Midbrain (tissue), 1 donor: ENCODE measurements around the gene OSBPL10.
"Not testable (repeated sequence)": the region's sequence is repeated elsewhere in the genome, so short reads cannot be mapped to it uniquely, and the experiment has no call there.

ENCODE experiments used
- DNase-seq: peaks from one replicate; lab custom pipeline; 2025; lab: John Stamatoyannopoulos, UW

OSBPL10 gene

DNA sequence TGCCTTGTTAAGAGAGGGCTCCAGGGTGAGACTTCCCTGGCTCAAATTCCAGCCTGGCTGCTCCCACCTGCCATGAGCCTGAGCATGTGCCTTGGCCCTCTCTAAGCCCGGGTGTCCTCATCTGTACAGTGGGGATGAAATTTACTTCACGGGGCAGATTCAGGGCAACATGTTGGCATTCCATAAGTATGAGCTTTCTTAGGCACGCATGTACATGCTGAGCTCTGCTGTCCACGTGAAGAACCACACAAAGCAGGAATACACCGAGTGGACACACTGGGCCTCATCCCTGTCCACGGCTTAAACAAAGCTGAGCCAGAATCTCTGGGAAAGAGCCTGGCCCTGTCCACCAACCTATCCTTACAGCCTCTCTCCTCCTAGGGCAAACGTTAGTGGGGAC, 167.4 kb downstream of the OSBPL10 start:
- DNase-seq, result no peak

DNA sequence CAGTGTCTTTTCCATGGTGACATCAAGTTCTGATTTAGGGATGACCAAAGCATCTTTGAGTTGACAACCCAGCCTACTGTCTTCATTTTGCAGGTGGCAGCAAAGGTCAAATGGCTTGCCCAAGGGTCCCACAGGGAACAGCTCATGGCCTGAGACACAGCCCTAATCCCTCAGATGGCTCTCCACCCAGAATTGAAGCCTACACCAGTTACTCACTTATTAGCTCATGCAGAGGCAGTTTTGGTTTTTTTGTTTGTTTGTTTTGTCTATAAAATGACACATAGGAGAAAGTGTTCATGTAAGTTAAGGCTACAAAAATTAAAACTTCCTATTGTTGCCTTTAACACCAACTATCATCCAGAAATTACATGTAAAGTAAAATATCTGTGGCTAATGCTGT, 167.9 kb downstream of the OSBPL10 start:
- DNase-seq, result no peak

DNA sequence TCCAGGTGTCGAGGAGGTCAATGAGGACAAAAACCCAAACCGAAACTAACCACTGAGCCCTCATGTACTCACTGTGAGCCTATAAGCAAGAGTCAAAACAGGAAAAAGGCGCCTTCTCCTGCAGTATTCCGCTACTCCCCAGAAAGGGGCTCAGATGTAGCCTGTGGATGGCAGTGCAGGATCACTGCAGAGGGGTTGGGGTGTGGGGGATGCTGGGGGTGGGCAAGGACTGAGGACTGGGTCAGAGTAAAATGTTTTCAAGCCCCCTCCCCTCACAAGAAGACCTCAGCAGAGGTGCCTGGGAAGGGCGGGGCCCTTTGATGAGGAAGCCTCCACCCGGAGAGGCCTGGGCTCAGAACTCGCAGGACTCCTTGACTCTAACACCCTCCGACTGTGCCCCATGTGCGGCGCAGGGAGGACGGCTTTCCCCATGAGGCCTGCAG, 170.1 kb downstream of the OSBPL10 start:
- no peak for DNase-seq

DNA sequence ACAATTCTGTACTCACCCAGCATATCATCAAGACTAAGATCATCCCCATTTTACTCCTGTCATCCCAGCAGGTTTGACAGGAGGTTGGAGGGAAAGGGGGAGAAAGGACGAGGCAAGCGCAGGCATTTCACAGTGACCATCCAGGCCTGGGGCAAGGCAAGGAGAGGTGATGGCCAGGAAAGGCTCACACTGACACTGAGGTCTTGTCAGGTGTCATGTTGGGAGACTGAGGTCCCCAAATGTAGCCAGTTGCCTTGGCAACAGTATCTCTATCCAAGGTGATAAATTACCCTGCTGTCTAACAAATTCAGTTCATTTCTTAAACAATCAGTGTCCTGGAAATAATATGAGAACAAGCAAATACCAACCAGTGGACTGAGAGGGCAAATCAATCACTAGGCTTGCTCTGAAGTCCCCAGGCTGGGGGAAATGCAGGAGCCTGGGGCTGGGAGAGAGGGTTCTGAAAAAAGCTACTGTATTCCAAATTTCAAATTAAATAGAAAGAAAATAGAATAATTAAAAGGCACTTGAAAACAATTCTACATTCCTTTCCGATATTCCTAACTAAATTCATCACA, 172.8 kb downstream of the OSBPL10 start:
- DNase-seq, result no peak

DNA sequence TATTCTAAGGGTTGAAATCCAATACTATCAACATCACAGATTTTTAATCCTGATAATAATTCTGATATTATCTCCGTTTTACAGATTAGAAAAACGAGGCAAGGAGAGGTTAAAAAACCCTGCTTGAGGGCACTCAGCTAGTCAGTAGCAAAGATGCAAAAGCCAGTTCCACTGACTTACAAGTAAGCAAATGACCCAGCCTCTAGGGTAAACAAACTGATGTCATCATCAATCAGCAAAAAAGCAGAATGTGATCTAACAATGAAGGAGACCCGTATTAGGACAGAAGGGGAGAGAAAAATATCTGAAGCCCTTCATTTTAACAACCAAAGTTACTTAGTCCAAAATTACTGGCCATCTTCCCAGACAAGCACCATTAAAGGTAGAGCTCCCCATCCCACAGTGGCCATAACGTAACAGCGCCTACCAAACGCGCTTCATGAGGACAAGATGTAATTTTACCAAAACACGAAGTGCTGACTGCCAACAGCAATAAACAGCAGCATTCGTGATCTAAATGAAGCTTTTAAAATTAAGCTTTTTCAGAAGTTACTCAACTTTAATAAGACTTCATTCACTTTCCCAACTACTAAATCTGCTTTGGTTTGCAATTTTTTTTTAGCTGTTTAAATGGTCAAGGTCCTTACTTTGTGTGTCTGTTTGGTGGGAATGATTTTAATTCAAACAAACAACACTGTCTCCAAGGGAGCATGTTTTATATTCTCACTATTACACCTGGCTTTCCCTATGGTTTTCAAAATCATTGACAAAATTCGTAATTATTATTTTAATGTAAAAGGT, 176.6 kb downstream of the OSBPL10 start:
- DNase-seq, result no peak

DNA sequence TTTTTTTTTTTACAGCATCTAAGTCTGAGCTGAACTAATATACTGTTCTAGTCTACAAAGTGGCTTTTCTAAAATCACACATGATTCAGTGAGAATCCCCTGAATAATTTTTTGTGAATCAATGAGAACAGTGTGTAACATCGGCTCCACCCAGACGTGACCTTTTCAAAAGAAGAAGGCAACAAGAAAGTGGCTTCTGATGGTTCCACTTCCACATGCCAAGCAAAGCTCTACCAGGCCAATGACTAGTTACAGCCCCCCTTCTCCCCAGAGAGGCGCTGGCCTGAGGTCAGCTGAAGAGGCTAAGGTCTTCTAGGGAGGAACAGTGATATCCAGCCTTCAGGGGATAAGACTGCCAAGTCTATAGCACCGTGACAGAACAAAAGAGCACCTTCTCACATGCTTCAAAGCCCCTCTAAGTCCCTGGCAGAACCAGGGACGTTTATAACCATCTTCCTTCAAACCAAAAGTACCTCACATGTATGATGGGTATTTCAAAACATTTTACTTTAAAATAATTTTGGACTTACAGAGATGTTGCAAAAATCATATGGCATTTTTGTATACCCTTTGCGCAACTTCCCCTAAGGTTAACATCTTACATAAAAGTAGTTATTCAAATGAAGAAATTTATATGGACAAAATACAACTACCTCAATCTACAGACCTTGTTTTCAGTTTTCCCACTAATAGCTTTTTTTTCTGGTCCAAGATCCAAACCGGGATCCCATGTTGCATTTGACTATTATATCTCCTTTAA, 177.9 kb downstream of the OSBPL10 start:
- DNase-seq, result no peak

DNA sequence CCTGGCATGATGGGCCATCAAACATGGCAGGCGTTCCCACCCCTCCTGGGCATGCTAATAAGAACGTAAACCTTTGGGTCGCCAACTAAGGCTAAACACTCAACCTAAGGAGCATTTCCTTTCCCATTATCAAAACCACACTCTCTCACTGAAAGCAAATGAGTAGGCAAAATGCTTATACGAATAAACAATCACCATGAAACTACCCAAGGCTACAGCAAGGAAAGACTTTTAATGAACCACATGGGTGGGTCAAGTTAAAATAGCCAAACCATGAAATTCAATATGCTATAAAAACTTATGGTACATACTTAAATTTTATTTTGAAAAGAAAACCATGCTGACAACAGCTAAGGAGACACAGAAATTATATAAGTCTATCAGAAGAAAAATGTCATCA, 180.6 kb downstream of the OSBPL10 start:
- DNase-seq, result no peak

DNA sequence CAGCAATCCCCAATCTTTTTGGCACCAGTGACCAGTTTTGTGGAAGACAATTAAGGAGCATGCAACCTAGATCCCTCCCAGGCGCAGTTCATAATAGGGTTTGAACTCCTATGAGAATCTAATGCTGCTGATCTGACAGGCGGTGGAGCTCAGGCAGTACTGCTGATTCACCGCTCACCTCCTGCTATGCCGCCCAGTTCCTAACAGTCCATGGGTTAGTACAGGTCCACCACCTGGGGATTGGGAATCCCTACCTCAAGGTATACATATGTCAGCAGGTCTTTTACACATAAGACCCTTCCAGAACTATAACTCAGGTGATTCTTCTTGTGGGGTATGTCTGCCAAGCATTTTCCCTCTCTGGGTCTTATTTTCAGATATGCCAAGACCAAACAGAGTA, 182.2 kb downstream of the OSBPL10 start:
- no peak for DNase-seq

DNA sequence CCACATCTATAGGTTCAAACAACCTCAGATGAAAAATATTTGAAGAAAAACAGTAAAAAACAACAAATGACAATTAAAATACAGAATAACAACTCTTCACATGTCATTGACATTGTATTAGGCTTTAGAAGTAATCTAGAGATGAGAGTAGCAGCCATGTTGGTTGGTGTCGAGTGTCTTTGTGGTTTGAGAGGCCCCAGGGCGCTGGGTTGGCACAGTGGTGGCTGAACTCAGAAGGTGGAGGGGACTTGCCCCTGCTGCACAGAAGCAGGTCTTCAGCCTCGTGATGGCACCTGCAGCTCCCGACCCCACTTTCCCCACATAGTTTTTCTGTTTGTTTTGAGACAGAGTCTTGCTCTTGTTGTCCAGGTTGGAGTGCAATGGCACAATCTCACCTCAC, 187.2 kb downstream of the OSBPL10 start:
- DNase-seq, result no peak

DNA sequence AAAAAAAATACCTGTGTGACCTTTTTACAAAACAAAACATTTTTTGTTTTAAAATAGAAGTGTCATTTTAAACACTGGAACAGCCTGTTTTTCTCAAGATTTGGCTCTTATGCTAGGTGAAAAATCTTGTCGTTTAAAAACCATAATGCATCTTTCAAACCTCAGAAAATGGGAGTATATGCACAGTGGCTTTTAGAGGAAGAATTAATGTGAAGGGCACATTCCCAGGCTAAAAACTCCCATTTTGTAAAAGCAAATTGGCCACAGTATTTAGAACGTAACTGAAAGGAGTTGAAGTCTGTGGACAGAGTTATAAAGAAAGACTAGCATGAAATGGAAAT, 190.0 kb downstream of the OSBPL10 start:
- DNase-seq, result no peak

DNA sequence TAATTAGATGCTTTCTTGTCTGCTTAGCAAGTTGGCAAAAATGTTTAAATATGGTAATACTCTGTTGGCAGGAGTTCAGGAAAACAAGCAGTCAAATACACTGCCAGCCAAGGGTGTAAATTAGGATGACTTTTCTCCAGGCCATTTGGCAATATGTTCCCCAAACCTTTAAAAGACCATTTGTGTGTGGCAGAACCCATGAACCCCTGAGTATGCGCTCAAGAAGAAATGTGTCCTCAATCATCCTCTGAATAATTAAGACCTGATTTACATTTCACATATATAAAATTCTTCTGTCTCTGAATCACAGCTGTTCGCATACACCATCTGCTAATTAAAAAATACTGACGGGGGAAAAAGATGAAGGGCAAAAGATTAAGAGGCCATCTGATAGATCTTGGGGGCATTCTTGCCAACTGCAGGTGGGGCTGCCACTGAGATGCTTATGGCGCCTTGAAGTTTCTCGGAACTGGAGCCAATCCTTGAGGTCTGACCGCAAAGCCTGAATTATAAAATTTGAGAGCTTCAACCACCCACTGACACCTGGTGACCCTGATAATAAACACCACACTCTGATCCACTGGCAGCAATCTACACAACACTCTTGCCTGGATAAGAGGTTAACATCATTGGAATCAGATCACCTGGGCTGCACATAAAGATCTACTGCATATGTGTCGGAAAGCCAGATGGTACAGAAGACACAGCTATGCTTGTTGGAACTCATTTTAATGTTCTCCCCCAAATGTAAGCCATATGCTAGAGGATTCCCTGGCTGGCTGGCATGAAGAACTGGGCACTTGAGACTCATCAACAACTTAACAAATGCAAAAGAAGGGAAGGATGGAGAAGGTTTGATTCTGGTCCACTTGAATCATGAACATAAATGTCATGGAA, 190.6 kb downstream of the OSBPL10 start:
- DNase-seq, result no peak

DNA sequence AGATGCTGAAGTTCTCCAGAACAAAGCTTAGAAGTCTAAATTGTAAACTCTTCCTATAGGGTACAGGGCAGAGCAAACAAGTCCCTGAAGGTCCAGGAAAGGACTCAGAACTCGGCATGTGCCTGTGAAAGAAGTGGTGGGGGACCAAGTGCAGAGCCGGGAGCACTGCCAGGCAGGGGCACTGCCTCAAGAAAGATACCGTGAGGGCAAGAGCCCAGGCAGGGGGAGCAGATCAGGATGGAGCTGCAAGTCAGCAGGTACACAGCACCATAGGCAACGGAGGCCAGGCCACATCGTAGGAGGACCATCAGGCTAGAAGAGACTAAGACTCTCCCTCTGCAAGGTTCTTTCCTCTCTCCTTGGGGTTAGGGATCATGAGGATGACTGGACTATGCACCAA, 191.6 kb downstream of the OSBPL10 start:
- no peak for DNase-seq

DNA sequence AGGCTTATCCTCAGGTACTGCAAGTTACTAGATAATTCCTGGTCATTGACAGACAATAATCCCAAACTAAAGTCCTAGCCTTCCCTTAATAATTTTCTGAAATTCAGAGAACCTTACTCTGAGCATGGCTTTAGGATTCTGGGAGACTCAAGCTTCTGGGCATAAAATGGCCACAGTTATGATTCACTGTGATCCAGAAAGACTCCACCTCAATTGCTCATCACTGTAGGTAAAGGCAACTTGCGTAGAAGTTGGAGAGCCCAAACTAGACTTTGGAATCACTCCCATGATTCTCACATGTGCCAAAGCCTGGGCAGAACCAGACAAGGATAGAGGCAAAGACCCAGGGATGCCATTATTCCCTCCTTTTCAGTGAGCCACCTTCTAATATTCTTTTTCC, 195.3 kb downstream of the OSBPL10 start:
- no peak for DNase-seq

DNA sequence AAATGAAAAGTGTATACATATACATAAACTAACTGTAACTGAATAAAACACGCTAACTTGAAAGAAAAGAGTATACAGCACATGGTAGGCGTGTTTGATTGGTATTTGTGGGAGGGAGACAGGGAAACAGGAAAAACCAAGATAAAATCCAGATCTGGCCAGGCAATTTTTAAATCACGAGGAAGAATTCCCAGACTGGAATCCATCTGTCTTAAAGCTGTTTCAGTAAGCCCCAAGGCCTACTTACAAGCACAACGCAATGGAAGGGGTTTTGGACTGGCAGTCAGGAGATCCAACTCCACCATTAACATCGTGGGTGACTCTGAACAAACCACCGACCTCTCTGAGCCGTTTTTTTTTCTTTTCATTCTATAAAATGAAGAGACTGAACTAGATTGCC, 195.8 kb downstream of the OSBPL10 start:
- DNase-seq, result no peak

DNA sequence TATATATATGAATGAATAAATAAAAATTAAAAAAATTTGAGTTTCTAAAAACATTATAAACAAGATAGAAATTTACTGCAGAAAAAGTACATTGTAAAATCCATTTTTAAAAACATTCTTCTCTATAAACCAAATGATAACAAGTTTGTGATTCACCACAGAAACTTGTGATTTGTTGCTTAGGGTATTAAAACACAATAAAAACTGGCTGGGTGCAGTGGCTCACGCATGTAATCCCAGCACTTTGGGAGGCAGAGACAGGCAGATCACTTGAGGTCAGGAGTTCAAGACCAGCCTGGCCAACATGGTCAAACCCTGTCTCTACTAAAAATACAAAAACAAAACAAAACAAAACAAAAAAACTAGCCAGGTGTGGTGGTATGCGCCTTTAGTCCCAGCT, 197.2 kb downstream of the OSBPL10 start:
- not testable (repeated sequence) for DNase-seq

DNA sequence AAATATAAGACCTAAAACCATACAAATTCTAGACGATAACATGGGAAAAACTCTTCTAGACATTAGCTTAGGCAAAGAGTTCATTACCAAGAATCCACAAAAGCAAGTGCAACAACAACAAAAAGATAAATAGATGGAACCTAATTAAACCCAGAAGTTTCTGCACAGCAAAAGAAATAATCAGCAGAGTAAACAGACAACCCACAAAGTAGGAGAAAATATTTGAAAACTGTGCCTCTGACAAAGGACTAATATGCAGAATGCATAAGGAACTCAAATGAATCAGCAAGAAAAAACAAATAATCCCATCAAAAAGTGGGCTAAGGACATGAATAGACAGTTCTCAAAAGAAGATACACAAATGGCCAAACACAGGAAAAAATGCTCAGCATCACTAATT, 198.8 kb downstream of the OSBPL10 start:
- not testable (repeated sequence) for DNase-seq

DNA sequence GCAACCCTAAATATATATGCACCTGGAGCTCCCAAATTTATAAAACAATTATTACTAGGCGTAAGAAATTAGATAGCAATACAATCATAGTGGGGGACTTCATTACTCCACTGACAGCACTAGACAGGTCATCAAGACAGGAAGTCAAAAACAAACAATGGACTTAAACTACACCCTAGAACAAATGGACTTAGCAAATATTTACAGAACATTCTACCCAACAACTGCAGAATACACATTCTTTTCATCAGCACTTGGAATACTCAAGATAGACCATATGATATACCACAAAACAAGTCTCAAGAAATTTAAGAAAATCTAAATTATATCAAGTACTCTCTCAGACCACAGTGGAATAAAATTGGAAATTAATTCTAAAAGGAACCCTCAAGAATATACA, 201.5 kb downstream of the OSBPL10 start:
- no peak for DNase-seq

DNA sequence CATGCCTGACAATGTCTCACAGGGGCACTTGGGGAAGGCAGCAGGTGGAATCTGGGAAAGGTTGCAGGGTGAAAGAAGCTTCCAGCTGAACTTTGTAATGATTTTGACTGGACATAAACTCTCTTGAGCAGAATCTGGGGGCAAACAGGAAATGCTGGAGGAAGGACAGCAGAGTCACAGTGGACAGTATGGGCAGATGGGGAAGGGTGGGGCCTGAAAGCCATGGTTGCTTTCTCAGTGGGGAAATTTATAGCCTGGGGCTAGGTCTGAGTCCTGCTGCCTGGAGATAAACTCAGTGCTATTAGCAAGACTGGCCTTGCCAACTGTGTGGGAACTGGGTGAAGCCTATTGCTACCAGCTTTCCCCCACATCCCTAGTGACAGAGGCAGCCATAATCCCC, 203.2 kb downstream of the OSBPL10 start:
- no peak for DNase-seq

DNA sequence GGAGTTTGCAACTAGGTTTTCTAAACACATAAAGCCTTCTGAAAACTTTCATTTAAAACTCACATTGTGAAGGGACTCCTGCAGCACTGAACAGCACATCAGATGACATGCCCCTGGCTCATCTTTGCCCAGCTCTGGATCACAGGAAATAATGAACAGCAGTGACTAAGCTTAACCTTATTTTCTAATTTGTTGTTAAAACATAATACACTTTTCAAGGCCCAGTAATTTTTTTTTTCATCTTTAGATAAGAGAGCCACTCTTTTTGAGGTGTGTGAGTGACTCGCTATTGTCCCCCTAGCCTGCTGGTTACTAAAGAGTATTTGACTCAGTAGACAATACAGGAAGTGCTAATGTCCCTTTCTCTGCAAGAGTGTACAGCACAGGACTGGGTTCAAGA, 204.0 kb downstream of the OSBPL10 start:
- DNase-seq, result no peak

DNA sequence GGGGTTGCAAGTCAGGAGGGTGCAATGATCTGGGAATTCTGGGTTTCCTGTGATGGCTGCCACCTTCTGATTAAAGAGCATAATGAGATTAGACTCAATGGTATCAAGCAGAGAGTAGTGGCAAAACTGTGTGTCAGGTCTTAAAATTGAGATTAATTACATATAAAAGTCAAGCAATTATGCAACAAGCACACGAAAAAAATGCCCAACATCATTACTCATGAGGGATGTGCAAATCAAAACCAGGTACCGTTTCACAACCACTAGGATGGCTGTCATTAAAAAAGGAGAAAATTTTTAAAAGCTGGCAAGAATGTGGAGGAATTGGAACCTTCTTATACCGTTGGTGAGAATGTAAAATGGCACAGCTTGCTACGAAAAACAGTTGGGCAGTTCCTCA, 205.0 kb downstream of the OSBPL10 start:
- DNase-seq, result no peak

DNA sequence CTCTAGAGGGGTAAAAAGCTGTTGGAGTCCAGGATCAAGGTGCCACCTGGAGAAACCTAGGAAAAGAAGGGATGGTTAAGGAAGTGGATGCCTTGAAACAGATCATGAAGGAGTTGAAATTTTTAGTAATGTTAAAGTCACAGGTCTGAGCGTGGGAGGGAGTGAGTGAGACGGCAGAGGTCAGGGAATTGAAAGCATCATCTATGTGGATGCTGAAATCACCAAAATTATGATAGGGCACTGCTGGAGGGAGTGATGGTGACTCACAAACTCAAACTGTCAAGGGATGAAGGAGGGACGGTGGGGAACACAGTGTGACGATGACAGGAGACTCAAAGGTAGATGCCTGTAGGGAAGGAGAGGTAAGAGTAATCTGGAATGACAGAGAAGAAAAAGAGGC, 205.7 kb downstream of the OSBPL10 start:
- no peak for DNase-seq

DNA sequence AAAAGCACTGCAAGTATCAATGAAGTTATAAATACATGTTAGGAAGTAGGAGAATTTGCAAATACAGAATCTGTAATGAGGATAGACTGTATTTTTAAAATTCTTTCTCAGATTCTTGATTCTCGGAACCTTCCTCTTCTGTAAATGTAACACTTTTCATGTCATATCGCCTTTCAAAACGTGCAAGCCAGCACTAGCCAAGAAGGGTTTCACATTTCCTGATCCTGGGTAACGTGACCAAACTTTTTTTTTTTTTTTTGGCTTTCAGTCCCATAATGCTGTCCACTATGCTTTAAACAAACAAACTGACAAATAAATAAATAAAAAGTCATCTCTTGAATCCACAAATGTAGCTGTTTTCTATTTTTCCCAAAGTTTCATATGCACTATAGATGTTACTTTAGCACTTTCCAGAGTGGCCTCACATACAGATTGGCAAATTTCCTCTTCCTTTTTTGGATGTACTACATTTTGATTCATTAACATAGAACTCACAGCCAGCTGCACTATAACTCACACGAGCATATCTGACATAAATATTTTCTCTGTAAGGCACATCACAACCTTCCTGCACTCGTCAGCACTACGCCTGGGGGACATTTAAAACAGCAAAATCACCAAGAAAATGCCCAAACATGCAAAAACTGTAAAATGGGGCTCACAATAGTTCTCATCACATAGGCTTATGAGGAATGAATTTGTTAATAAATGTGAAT, 208.1 kb downstream of the OSBPL10 start:
- no peak for DNase-seq
